BE2C (cell line): ENCODE measurements around the gene ZNF618.
A peak's percentile ranks its signal among the peaks of the same experiment; 100 is the strongest.

ENCODE experiments used
- DNase-seq: peaks from one replicate; pipeline ENCODE4 v3.0.0-alpha.2; 2020
- H3K27me3 ChIP-seq: fragments of 250-450 bp; sonication (Bioruptor Pico); 2 replicates; pipeline ENCODE4 v1.5.1; 2020; ENCODE audit warnings: mild to moderate bottlenecking
- H3K36me3 ChIP-seq: fragments of 250-450 bp; sonication (Bioruptor Pico); 2 replicates; pipeline ENCODE4 v1.5.1; 2020; ENCODE audit warnings: mild to moderate bottlenecking
- H3K4me1 ChIP-seq: fragments of 250-450 bp; sonication (Bioruptor Pico); 2 replicates; pipeline ENCODE4 v1.5.1; 2020
- H3K4me3 ChIP-seq: 2 replicates; pipeline ENCODE4 v1.5.1; 2011; ENCODE audit warnings: low read depth, low read length
- H3K9me3 ChIP-seq: fragments of 250-450 bp; sonication (Bioruptor Pico); 2 replicates; pipeline ENCODE4 v1.5.1; 2020
- TF ChIP-seq, protein P1 (sequence below): IDR thresholded peaks from 2 replicates; pipeline ENCODE4 v1.5.1; 2012; ENCODE audit warnings: mild to moderate bottlenecking, low read depth, low read length

Gene ZNF618

DNA sequence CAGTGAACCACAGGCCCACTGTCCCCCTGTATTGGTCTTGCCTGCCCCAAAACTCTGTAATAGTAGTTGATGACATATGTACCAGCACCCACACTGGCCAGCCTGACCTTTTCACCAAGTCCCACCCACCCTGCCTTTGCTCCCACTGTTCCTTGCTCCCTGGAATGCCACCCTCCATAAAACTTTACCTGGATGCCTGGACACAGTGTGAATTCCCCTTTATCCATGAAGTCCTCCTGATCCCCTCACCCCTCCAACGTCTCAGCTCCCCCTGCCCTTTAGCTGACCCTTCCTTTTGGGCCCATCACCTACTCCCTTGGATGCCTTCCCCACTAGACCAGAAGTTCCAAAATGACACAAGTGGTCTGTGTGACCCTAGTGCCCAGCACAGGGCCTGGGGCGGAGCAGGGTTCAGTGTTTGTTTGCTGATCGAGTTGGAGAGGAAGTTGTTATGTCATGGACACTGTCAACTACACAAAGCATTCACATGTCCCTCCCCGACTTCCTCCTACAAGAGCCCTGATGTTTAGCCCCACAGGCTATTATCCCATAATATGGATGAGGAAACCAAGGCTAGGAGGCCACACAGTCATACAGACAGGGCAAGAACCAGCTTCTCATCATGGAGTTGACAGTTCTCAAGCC, 185.8 kb downstream of the ZNF618 start:
- no peaks in the 10 kb centered on the region for H3K9me3 ChIP-seq
- peaks cover 4% of the 10 kb centered on the region for H3K4me1 ChIP-seq
- no peaks in the 10 kb centered on the region for H3K27me3 ChIP-seq
- TF ChIP-seq, protein P1, sequence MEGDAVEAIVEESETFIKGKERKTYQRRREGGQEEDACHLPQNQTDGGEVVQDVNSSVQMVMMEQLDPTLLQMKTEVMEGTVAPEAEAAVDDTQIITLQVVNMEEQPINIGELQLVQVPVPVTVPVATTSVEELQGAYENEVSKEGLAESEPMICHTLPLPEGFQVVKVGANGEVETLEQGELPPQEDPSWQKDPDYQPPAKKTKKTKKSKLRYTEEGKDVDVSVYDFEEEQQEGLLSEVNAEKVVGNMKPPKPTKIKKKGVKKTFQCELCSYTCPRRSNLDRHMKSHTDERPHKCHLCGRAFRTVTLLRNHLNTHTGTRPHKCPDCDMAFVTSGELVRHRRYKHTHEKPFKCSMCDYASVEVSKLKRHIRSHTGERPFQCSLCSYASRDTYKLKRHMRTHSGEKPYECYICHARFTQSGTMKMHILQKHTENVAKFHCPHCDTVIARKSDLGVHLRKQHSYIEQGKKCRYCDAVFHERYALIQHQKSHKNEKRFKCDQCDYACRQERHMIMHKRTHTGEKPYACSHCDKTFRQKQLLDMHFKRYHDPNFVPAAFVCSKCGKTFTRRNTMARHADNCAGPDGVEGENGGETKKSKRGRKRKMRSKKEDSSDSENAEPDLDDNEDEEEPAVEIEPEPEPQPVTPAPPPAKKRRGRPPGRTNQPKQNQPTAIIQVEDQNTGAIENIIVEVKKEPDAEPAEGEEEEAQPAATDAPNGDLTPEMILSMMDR: no peak
- peak; percentile 0 for DNase-seq
- no peak overlapping the region for H3K4me3 ChIP-seq
- peaks cover 4% of the 10 kb centered on the region; the same call in 1 of the 2 replicates for H3K36me3 ChIP-seq

DNA sequence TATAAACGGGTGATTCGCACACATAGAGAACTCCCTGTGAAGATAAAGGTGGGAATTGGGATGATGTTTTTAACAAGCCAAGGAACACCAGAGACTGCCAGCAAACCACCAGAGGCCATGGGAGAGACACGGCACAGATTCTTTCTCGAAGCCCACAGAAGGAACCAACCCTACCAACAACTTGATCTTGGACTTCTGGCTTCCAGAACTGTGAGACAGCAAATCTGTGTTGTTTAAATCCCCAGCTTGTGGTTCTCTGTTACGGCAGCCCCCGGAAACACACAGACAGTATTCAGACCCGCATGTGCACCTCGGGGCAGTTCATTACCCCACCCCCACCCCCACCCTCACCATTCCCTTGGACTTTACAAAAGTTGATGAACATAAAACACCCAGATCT, 189.2 kb downstream of the ZNF618 start:
- Histone ChIP-seq H3K4me1 (no peaks in the 10 kb centered on the region), H3K27me3 (no peaks in the 10 kb centered on the region), H3K9me3 (no peaks in the 10 kb centered on the region), H3K36me3 (no peaks in the 10 kb centered on the region), H3K4me3 (no peak overlapping the region)
- DNase-seq: no peak
- TF ChIP-seq, protein P1: no peak

DNA sequence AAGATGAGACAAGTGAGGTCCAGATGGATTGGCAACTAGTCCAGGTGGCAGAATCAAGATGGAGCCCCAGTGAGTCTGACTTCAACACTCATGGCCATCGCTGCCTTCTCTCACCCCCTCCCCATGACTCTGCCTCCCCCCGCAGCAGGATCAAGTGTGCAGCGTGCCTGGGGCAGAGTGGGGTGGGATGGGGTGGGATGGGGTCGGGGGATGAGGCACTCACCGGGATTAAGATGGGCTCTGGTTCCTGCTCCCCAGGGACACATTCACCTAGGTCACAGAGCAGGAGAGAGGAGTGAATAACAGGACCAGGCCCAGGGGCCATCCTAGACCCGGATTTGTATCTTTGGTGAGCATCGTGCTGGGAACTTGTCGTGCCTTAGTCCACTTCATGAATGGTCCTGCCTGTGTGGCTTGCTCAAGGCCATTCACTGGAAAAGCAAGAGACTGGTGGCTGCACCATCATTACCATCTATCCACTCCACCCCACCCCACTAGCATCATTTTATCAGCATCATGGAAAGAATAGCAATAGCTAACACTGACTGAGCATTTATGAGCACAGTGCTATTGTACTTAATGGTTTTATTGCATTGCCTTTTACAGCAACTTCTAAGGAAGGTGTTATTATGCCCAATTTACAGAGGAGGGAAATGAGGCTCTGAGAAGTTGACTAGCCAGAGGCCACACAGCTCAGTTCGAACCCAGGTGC, 193.5 kb downstream of the ZNF618 start:
- H3K27me3 ChIP-seq: no peaks in the 10 kb centered on the region
- DNase-seq: peak; percentile 3
- no peak overlapping the region for H3K4me3 ChIP-seq
- H3K9me3 ChIP-seq: no peaks in the 10 kb centered on the region
- no peaks in the 10 kb centered on the region for H3K4me1 ChIP-seq
- no peaks in the 10 kb centered on the region for H3K36me3 ChIP-seq
- TF ChIP-seq, protein P1: no peak

DNA sequence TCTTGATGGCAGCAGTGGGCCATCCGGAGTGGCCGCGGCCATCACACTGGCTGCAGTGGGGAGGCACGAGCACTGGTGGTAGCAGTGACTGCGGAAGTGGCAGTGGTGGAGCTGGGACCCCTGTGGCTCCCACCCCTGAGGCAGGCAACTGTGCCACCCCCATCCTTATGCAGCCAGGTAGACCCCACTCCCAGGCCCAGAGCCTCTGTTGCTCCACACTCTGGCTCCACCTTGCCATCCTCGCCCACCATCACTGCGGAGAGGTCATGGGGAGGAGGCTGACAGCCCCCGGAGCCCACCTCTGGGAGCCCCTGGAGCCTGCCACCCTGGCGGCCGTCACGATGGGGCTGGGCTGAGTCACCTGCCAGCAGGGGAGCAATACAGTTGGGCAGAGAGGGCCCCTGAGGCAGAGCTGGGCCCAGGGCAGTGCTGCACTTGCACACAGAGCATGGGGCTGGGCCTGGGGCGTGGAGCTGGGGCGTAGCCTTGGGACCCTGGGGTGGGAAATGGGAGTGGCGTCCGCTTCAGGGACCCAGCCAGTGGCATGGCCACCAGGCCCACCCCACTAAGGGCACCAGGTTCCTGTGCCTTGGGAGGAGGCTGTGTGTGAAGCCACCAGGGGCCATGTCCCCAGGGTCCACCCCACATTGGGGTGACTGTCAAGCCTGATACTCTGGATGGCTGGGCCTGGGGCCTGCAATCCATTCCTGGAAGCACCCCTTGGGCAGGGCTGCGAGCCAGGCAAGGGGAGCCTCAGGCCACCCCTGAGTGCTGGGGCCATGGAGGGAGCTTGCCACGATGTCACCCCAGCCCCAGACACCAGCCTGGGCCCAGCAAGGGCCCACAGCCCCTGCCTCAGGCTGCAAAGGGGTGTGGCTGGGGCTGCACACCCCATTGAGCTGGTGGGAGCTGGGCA, 194.3 kb downstream of the ZNF618 start:
- H3K36me3 ChIP-seq: no peaks in the 10 kb centered on the region
- DNase-seq: no peak
- H3K27me3 ChIP-seq: no peaks in the 10 kb centered on the region
- no peaks in the 10 kb centered on the region for H3K4me1 ChIP-seq
- TF ChIP-seq, protein P1: no peak
- no peaks in the 10 kb centered on the region for H3K9me3 ChIP-seq
- no peak overlapping the region for H3K4me3 ChIP-seq

DNA sequence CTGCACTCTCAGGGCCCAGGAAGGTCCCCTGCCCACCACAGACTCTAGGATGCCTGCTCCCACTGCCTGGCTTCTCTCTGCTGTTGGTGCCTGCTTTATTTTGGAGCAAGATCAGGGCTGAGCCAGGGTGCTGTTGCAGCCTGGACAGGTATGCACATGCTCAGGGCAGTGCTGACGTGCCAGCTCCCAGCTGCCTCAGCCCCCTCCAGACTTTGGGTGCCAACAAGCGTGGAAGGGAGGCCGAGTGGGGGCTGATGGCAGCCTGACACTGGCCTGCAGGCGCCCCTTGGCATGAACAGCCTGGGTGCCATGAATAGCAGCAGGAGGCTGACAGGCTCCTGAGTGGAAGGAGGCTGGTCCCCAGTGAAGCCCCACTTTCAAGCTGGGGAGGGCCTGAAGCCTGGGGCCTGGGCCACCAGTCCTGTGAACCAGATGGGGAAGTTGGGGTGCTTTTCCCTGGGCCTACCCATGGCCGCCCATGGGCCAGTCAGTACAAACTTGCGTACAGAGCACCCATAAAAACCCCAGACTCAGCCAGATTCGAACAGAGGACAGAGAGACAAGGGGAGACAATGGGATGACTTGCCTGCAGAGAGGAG, 195.2 kb downstream of the ZNF618 start:
- DNase-seq: no peak
- TF ChIP-seq, protein P1: no peak
- no peak overlapping the region for H3K4me3 ChIP-seq
- H3K4me1 ChIP-seq: no peaks in the 10 kb centered on the region
- H3K27me3 ChIP-seq: no peaks in the 10 kb centered on the region
- no peaks in the 10 kb centered on the region for H3K36me3 ChIP-seq
- H3K9me3 ChIP-seq: no peaks in the 10 kb centered on the region
